GM23338 (cell line): ENCODE results near the gene ADAMTSL2.

Experiments used
- CREB1 ChIP-seq: fragments of 250-450 bp; sonication (Bioruptor Pico); IDR thresholded peaks from 2 replicates; pipeline ENCODE4 v1.5.0; 2020; ENCODE audit warnings: low read depth, mild to moderate bottlenecking, moderate library complexity
- ETS1 ChIP-seq: IDR thresholded peaks from 2 replicates; pipeline ENCODE4 v1.6.1; 2016; ENCODE audit warnings: antibody characterized with exemption
- EZH2 ChIP-seq: fragments of 200-600 bp; sonication (generic); IDR thresholded peaks from one replicate; pipeline ENCODE4 v1.8.0; 2017; ENCODE audit warnings: antibody characterized with exemption, mild to moderate bottlenecking, low read depth; ENCODE audit not compliant: unreplicated experiment
- EZH2phosphoT487 ChIP-seq: fragments of 200-600 bp; sonication (generic); IDR thresholded peaks from one replicate; pipeline ENCODE4 v1.8.1; 2018; ENCODE audit warnings: antibody characterized with exemption; ENCODE audit not compliant: unreplicated experiment
- JUNB ChIP-seq: IDR thresholded peaks from one replicate; pipeline ENCODE4 v1.6.1; 2016; ENCODE audit warnings: antibody characterized with exemption; ENCODE audit not compliant: unreplicated experiment
- POLR2AphosphoS5 ChIP-seq: IDR thresholded peaks from 2 replicates; pipeline ENCODE4 v1.6.1; 2016; ENCODE audit warnings: antibody characterized with exemption, low read depth
- STAT1 ChIP-seq: IDR thresholded peaks from one replicate; pipeline ENCODE4 v1.6.1; 2016; ENCODE audit warnings: antibody characterized with exemption; ENCODE audit not compliant: unreplicated experiment
- ZNF114 ChIP-seq: fragments of 250-450 bp; sonication (Bioruptor Pico); IDR thresholded peaks from 2 replicates; pipeline ENCODE4 v1.5.0; 2020; ENCODE audit warnings: mild to moderate bottlenecking, moderate library complexity
- ZNF331 ChIP-seq: fragments of 250-450 bp; sonication (Bioruptor Pico); IDR thresholded peaks from 2 replicates; pipeline ENCODE4 v1.5.0; 2020; ENCODE audit warnings: low read depth, mild to moderate bottlenecking, moderate library complexity
- TF ChIP-seq, protein P1 (sequence below), 2 experiments: fragments of 200-600 bp in 1 of 2; sonication (generic) in 1 of 2; conservative IDR thresholded peaks; 2 replicates each; pipeline versions ENCODE4 v1.5.1 to v1.6.1; 2016 to 2017; ENCODE audit warnings: antibody characterized with exemption in 2 of 2, low read depth in 2 of 2, mild to moderate bottlenecking in 2 of 2, moderate library complexity in 1 of 2
- TF ChIP-seq, protein P2 (sequence below): IDR thresholded peaks from one replicate; pipeline ENCODE4 v1.6.1; 2018; ENCODE audit warnings: antibody characterized with exemption; ENCODE audit not compliant: unreplicated experiment

DNA sequence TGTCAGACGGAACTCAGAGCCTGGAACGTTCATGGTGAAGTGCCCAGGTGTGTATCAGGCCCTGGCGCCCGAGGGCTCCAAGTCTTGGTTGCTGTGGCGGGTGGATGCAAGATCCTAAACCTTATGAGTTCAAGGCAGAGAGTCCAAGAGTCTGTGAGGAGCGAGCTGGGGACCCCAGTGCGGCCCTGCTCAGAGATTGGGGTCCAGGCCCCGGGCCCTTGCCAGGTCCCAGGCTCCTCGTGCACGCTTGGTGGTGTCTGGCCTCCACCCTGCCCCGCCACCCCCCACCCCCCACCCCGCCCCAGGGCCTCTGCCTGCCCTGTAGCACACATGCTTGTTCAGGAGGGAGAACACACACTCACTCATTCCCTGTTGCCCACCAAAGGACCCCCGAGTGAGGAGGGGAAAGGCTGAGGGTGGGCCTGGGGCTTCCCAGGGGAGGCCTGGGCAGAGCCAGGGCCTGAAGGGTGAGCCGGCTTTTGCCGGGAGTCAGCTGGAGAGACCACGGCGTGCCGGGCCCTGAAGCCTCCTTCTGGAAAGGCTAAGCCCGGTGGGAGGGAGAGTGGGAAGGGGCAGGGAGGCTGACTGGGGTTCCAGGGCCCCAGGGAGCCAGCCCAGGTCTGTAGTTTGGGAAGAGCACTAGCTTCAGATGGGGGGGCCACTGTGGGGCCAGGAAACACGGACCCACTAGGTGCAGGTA, 37.5 kb downstream of the ADAMTSL2 start:
- TF ChIP-seq, protein P1, sequence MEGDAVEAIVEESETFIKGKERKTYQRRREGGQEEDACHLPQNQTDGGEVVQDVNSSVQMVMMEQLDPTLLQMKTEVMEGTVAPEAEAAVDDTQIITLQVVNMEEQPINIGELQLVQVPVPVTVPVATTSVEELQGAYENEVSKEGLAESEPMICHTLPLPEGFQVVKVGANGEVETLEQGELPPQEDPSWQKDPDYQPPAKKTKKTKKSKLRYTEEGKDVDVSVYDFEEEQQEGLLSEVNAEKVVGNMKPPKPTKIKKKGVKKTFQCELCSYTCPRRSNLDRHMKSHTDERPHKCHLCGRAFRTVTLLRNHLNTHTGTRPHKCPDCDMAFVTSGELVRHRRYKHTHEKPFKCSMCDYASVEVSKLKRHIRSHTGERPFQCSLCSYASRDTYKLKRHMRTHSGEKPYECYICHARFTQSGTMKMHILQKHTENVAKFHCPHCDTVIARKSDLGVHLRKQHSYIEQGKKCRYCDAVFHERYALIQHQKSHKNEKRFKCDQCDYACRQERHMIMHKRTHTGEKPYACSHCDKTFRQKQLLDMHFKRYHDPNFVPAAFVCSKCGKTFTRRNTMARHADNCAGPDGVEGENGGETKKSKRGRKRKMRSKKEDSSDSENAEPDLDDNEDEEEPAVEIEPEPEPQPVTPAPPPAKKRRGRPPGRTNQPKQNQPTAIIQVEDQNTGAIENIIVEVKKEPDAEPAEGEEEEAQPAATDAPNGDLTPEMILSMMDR (conservative IDR thresholded peaks at IDR 0.05; ENCODE audit: low read depth in 2 of 2), result no peak
- TF ChIP-seq POLR2AphosphoS5 (no peak), EZH2phosphoT487 (no peak), EZH2 (no peak), JUNB (no peak), CREB1 (no peak), ZNF114 (CRISPR knock-in tag) (no peak), STAT1 (no peak), ETS1 (no peak), ZNF331 (no peak)
- TF ChIP-seq, protein P2, sequence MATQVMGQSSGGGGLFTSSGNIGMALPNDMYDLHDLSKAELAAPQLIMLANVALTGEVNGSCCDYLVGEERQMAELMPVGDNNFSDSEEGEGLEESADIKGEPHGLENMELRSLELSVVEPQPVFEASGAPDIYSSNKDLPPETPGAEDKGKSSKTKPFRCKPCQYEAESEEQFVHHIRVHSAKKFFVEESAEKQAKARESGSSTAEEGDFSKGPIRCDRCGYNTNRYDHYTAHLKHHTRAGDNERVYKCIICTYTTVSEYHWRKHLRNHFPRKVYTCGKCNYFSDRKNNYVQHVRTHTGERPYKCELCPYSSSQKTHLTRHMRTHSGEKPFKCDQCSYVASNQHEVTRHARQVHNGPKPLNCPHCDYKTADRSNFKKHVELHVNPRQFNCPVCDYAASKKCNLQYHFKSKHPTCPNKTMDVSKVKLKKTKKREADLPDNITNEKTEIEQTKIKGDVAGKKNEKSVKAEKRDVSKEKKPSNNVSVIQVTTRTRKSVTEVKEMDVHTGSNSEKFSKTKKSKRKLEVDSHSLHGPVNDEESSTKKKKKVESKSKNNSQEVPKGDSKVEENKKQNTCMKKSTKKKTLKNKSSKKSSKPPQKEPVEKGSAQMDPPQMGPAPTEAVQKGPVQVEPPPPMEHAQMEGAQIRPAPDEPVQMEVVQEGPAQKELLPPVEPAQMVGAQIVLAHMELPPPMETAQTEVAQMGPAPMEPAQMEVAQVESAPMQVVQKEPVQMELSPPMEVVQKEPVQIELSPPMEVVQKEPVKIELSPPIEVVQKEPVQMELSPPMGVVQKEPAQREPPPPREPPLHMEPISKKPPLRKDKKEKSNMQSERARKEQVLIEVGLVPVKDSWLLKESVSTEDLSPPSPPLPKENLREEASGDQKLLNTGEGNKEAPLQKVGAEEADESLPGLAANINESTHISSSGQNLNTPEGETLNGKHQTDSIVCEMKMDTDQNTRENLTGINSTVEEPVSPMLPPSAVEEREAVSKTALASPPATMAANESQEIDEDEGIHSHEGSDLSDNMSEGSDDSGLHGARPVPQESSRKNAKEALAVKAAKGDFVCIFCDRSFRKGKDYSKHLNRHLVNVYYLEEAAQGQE, result no peak
